Activated T-cell treated with anti-CD3 and anti-CD28 coated beads, Interleukin-2, amount 50 U/mL, for 1 hour (primary cell): Measurements from ENCODE around the gene KIRREL3.

Experiments
- DNase-seq: peaks from one replicate; pipeline ENCODE4 v3.0.0-alpha.2; 2020

The KIRREL3 gene

GRCh38 chr11:126592496-126593410 lies 407.8 kb downstream of the KIRREL3 start:
- no peak for DNase-seq

- no peak for DNase-seq
Measured at GRCh38 chr11:126591966-126592489, 408.5 kb downstream of the KIRREL3 start.

GRCh38 chr11:126589492-126589803 lies 411.1 kb downstream of the KIRREL3 start:
- no peak for DNase-seq

GRCh38 chr11:126588630-126589491 lies 411.7 kb downstream of the KIRREL3 start:
- no peak for DNase-seq

GRCh38 chr11:126587541-126587940 lies 413.0 kb downstream of the KIRREL3 start:
- DNase-seq = no peak

GRCh38 chr11:126585774-126586491 lies 414.6 kb downstream of the KIRREL3 start:
- DNase-seq = no peak

- DNase-seq = no peak
Measured at GRCh38 chr11:126585388-126585773, 415.2 kb downstream of the KIRREL3 start.

GRCh38 chr11:126583594-126584427 lies 416.8 kb downstream of the KIRREL3 start:
- DNase-seq = no peak

- no peak for DNase-seq
Measured at GRCh38 chr11:126583101-126583500, 417.5 kb downstream of the KIRREL3 start.

- no peak for DNase-seq
Measured at GRCh38 chr11:126581871-126582648, 418.5 kb downstream of the KIRREL3 start.

- DNase-seq = no peak
Measured at GRCh38 chr11:126578426-126578825, 422.1 kb downstream of the KIRREL3 start.

GRCh38 chr11:126578021-126578420 lies 422.5 kb downstream of the KIRREL3 start:
- no peak for DNase-seq

- no peak for DNase-seq
Measured at GRCh38 chr11:126575849-126576248, 424.7 kb downstream of the KIRREL3 start.

GRCh38 chr11:126573325-126573978 lies 427.1 kb downstream of the KIRREL3 start:
- DNase-seq = no peak

GRCh38 chr11:126570489-126570888 lies 430.1 kb downstream of the KIRREL3 start:
- no peak for DNase-seq

- no peak for DNase-seq
Measured at GRCh38 chr11:126567419-126567818, 433.2 kb downstream of the KIRREL3 start.

- DNase-seq = no peak
Measured at GRCh38 chr11:126564566-126564965, 436.0 kb downstream of the KIRREL3 start.

- no peak for DNase-seq
Measured at GRCh38 chr11:126561327-126561893, 439.2 kb downstream of the KIRREL3 start.

GRCh38 chr11:126560221-126560620 lies 440.3 kb downstream of the KIRREL3 start:
- DNase-seq = no peak
